Jurkat, Clone E6-1 (cell line): ENCODE data around the gene COMT.
"Not testable (repeated sequence)": the region's sequence is repeated elsewhere in the genome, so short reads cannot be mapped to it uniquely, and the experiment has no call there.

ENCODE experiments used
- DNase-seq: peaks from one replicate; pipeline ENCODE4 v3.0.0-alpha.2; 2011; ENCODE audit warnings: low read depth, low spot score
- H3K4me3 ChIP-seq: 2 replicates; pipeline ENCODE4 v1.5.1; 2011; ENCODE audit warnings: mild to moderate bottlenecking, low read length, control low read depth, moderate library complexity

COMT gene

DNA sequence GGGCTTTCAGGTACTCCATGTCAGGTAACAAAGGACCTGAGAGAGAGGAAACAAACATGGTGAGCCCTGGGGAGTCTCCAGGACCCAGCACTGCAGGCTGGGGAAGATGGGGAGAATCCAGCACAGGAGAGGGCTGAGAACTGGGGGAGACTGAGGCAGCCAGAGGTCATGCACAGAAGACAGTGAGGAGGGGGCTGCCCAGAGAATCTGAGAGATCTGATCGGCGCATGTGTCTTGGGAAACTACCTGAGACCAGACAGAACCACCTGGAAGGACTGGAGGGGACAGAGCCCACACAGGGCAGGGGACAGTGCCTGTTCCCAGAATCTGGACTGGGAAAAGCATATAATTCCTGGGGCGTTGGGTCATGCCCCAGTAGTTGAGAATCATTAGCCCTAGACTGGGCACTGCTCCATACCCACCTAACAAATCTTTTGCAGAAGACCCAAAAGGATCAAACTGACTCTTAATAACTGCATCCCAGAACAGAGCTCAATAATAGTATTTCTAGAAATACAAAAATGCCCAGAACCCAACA is 20.0 kb upstream of the COMT start:
- H3K4me3 ChIP-seq: no peak overlapping the region
- no peak for DNase-seq

DNA sequence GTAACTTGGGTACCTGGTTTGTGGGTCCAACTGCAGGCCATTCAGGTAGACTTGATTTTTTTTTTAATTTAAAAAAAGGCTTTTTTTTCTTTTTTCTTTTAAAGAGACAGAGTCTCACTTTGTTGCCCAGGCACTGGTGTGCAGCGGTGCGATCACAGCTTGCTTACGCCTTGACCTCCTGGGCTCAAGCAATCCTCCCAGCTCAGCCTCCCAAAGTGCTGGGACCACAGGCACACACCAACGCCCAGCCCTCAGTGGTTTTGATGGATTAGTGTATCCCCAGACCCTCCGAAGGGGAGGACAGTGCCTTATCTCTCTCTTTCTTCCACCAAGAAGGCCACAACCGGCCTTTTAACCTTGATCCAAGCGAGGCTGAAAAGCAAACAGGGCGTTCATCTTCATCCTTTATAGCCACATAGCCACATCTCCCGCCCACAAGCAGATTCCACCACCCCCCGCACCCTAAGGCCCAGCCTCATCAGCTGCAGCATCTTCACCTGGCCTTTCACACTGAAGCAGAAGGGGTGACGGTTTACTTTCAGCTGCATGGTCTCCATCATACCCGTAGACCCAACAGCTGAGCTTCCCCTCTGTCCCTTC is 17.6 kb upstream of the COMT start:
- no peak for DNase-seq
- H3K4me3 ChIP-seq: no peak overlapping the region

DNA sequence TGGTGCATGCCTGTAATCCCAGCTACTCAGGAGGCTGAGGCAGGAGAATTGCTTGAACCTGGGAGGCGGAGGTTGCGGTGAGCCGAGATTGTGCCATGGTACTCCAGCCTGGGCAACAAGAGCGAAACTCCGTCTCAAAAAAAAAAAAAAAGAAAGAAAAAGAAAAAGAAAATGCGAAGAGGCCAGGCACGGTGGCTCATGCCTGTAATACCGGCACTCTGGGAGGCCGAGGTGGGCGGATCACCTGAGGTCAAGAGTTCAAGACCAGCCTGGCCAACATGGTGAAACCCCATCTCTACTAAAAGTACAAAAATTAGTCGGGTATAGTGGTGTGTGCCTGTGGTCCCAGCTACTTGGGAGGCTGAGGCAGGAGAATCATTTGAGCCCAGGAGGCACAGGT is 15.5 kb upstream of the COMT start:
- not testable (repeated sequence) for H3K4me3 ChIP-seq, DNase-seq

DNA sequence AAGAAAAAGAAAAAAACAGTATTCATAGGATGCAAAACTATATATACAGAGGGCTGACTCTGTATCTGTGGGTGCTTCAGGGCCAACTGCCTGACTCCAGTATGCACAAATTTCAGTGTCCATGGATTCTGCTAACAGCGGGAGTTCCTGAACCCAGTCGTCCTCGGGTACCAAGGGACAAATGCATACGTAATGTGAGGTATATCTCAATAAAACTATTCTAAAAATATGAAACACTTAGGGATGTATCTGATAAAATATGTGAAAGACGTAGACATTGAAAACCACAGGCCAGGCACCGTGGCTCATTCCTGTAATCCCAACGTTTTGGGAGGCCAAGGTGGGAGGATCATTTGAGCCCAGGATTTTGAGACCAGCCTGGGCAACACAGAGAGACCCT is 13.9 kb upstream of the COMT start:
- DNase-seq: no peak

DNA sequence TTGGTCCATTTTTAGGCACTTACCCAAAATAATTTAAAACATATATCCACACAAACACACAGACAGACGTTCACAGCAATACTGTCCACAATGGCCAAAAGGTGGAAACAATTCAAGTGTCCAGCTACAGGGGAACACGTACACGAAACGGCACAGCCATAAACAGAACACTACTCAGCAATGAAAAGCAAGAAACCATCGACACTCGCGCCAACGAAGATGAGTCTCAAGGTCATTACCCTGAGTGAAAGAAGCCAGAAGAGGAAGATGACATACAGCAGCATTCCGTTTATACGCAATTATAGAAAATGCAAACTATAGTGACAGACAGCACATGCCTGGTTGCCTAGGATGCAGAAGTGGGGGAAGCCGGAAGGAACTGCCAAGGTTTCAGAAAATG is 13.4 kb upstream of the COMT start:
- H3K4me3 ChIP-seq: no peak overlapping the region
- DNase-seq: no peak

More for the DNA sequence above, 13.9 kb upstream of the COMT start:
- no peak overlapping the region for H3K4me3 ChIP-seq

DNA sequence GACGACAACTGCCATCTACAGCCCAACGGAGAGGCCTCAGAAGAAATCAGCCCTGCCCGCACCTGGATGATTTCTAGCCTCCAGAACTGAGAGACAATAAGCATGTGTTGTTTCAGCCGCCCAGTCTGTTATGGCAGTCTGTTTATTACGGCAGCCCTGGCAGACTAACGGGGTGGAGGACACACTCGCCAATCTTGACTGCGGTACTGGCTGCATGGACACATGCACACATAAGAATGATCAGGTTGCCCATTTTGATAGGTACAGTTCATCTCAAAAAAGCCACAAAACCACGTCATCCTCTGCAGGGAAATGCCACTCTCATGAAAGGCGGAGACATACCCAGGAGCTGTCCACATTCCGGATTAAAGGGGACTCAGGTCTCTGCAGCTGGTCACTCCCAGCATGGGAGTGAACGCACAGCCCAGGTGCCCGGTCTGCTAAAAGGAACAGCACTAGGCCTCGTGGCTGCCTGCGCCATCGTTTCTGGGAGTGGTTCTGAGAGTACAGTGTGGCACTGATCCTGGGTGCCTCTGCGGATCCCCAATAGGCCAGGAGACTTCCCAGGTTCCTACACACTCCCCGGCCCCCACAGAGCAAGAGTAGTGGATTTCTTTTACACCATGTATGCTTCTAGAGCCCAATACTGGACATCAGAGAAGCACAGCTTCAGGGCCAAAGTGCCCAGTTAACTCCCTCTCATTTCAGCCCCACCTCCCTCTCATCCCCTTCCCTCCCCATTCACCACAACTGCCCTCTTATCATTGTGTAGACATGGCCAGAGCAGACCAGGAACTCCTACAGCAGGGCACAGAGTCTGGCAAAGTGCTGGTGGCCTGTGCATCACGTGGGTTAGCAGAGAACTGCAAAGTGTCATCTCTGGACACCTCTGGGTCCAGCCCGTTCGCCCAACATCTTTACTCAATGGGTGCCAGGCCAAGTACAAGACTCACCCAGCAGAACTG is 11.7 kb upstream of the COMT start:
- no peak for DNase-seq
- H3K4me3 ChIP-seq: no peak overlapping the region

DNA sequence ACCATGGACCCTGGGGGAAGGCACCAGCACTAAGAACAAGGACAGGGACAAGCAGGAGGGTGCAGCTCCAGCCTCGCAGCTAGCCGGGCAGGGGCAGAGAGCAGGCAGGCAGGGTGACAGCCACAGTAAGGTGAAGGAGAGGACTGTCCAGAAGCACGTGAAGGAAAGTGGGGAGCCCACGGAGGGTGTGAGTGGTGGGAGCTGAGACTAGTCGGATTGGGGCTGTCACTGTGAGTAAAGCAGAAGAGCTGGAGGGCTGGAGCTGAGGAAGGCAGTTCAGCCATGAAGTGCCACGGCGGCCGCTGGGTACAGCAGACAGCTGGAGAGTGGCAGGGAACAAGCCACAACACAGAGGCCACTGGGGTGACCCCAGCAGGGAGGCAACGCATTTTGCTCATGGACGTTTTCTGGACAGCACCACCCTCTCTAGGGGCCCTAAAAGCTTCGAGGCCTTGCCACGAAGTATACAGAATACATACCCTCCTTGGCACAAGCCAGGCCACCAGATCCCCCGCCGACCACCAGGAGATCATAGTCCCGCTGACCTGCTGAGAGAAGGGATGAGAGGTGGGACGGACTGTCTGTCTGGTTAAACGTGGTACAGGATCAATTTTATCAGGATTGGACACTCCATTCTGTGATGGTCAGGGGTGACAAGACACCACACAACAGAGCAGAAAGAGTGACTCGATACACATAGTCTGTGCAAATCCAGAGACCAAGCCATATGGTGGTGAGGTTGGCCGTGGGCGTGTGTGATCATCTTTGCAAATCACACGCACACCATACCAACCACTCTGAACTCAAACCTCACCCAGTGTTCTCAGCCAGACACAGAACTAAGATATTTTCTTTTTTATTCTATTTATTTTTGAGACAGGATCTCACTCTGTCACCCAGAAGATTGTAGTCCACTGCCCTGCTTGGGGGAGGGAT is 10.8 kb upstream of the COMT start:
- DNase-seq: no peak
- H3K4me3 ChIP-seq: no peak overlapping the region

DNA sequence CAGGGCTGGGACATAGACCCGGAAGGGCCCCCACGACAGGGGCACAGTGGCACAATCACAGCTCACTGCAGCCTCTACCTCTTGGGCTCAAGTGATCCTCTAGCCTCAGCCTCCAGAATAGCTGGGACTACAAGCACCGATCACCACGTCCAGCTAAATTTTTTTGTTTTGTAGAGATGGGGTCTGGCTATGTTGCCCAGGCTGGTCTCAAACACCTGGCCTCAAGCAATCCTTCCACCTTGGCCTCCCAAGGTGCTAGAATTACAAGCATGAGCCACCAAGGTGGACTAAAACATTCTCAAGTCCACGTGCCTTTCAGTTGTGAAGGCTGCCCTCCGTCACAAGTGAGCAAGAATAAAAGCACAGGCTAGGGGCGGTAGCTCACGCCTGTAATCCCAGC is 10.1 kb upstream of the COMT start:
- H3K4me3 ChIP-seq: no peak overlapping the region
- DNase-seq: no peak

DNA sequence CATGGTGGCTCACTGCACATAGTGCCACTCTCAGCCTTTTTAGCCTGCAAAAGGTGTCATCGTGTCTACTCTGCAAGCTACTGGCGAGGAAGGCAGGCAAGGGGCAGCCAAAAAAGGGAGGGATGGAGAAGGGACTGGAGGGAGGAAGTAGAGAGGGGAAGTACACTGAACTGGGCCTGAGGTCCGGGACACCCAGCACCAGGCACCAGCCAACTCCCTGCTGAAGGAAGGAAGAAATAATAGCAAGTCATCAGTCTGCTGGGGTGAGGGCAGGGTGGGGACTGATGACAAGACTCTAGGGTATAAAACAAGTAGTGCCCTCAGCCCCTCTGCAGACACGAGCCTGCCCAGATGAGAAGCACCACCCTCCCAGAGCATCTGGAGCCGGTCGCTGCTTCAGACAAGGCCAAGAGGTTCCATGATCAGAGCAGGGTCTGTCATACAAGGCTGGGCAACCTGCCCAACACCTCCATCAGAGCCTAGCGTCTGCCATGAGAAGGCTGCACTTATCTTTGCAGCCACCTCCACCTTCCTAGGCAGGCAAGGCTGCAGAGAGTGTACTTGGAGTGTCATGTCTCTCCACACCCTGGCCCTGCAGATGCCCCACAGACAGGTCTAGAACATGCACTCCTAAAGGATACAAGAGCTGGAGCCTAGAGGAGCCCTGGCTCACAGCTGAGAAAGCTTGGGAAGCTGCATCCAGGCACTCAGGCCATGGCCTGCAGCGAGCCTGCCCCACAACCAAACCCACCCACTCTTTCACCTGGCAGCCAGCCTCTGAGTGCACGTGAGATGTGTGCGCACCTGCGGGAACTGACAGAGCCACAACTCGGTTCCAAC is 9.0 kb upstream of the COMT start:
- no peak overlapping the region for H3K4me3 ChIP-seq
- DNase-seq: no peak

DNA sequence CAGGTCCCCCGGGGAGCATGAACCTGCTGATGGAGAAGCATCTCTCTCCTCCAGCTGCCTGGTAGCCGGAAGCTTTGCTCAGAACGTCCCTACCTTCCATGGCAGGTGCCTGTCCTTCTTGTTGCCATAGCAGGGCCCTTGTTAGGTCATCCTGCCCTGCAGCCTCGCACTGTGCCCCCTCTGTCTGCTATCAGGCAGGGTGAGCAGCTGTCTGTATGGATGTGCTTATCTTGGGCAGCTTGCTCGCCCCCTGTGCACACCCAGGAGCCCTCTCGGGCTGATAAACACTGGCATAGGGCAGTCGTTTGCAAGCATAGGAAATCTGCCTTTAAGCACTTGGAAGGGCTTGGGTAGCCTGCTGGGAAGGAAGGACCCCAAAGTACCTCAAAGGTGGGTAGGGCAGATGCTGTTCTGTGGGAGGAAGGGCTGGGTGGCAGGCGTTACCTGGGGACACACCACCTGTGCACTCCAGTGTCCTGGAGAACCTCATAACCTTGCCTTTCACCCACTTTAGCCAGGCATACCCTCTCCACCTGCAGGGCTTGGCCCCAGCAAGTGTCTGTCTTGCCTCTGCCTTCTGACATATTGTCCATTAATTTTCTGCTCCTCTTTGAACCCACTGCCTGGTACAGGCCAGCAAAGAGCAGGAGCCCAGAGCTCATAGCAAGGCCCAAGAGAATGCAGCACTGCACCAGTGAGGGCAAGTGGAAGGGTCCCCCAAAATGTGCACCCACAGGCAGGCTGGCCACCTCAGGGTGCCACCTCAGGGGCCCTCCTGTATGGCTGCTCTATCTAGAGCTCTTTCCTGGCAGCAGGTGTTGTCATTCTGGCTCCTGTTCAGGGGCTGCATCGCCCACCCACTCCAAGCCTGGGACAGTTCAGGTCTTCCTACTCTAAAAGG is 8.0 kb upstream of the COMT start:
- H3K4me3 ChIP-seq: no peak overlapping the region
- DNase-seq: no peak

DNA sequence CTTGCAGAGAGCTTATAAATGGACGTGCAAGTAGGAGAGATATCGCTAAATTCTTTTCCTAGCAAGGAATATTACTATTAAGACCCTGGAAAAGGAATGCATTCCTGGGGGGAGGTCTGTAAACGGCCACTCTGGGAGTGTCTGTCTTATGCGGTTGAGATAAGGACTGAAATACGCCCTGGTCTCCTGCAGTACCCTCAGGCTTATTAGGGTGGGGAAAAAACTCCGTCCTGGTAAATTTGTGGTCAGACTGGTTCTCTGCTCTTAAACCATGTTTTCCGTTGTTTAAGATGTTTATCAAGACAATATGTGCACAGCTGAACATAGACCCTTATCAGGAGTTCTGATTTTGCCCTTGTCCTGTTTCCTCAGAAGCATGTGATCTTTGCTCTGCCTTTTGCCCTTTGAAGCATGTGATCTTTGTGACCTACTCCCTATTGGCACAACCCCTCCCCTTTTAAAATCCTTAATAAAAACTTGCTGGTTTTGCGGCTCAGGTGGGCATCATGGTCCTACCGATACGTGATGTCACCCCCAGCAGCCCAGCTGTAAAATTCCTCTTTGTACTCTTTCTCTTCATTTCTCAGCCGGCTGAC is 6.4 kb upstream of the COMT start:
- not testable (repeated sequence) for DNase-seq, H3K4me3 ChIP-seq

DNA sequence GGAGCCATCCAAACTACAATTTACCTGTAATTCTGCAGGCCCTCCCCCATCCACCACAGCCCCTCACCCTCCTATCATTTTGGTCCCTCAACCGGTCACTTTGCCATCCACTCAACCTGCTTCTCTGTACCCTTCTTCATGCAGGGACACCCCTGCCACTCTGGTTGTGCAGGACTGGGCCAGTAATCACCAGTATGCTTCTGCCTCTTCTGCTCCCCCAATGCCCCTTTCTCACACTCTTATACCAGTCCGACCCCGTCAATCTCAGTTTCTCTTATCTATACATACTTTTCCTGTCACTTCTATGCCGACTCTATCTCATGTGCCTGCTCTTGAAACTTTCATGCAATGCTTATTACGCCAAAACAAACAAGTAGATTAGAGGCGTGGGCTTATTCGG is 5.1 kb upstream of the COMT start:
- DNase-seq: no peak
- H3K4me3 ChIP-seq: no peak overlapping the region

DNA sequence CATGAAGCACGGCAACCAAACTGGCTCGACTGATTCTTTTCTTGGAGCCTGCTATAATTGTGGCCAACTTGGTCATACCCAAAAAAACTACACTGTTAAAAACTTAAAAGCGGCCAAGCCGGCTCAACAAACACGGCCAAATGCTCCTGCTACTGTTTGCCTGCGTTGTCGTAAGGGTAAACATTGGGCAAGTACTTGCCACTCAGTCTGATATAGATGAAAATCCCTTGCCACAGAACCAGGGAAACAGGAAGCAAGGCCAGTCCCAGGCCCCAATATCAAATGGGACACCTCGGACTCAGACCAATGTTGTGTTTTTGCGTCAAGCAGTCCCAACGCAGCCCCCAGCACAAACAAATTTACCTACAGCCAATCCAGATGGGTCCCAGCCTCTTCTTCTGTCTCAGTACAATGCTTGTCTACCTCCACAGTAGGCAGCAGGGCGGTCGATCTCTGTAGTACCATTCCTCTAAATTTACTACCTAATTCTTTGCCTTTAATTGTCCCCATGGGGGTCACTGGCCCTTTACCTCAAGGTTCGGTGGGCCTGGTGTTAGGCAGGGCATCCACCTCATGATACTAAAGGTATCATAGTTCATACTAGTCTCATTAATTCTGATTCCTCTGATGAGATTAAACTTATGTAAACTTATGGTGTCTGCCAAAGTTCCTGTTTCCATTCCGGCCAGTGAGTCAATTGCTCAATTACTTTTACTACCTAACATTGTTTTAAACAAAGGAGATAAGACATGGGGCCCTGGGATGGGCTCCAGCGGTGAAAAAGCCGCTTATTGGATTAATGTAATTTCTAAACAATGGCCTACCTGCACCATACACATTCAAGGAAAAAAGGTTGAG is 3.7 kb upstream of the COMT start:
- H3K4me3 ChIP-seq: no peak overlapping the region
- no peak for DNase-seq

DNA sequence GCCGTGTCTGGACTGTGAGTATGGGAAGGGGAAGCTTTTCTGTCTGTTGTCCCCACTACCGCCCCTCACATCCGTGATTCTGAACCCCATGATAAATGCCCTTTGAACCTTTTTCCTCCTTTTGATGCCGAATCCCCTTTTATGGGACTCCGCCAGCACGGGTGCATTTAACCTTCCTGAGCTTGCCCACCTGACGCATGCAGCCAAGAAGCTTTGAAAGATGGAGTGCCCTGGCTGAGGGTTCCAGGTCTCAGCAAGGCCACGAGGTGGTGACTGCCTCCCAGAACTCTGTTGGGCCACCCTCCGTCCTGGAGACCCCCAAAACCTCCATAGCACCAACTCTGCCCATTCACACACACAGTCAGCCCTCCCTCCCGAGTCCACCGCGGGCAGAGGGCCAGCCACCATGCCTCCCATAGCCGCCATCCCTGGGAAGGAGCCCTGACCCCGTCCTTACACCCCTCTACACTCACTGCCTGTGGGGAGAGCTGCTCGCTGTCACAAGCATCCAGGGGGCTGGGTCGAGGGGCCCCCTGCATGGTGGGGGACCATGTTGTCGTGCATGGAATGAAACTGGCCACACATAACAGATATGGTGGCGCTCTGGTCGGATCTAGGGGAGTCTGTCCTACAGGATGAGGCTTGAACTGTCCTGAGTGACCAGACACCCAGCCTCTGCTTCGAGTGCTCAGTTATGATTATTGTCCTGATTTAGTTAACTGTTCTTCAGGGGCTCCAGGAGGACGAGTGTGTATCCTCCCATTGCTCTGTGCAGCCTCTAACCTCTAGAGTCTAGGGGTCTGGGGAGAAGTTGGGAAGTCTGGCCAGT is 822 bp upstream of the COMT start:
- H3K4me3 ChIP-seq: peak overlapping the region; percentile 99
- DNase-seq: no peak
